WTC11 (cell line): ENCODE measurements around the gene CSTPP1. TPM values are rescaled to one million over a fixed set of nuclear protein-coding genes. Genes with fewer than 3 reads are reported as not detected.

Experiments
- ATAC-seq: fragments of 200-7000 bp; cut with Tn5 transposase; 2 replicates; pipeline ENCODE4 v1.10.0; 2021; ENCODE audit warnings: mild to moderate bottlenecking, moderate library complexity
- CTCF ChIA-PET: fragments of 300-600 bp; sonication (Branson Sonifier 250); formaldehyde crosslinking; loops from one replicate; lab custom pipeline; 2021; ENCODE audit warnings: antibody characterized with exemption; lab: Charles Lee
- POLR2A ChIA-PET: fragments of 350-600 bp; sonication (Branson Sonifier 250); formaldehyde crosslinking; loops from one replicate; lab custom pipeline; 2021; ENCODE audit warnings: antibody characterized with exemption; lab: Charles Lee
- DNase-seq: peaks from one replicate; pipeline ENCODE4 v3.0.0; 2021; ENCODE audit warnings: low spot score
- H3K27ac Mint-ChIP-seq: 2 replicates; pipeline ENCODE4 v1.8.0; 2021; ENCODE audit warnings: mixed read lengths
- H3K27me3 Mint-ChIP-seq: 2 replicates; pipeline ENCODE4 v1.8.0; 2021; ENCODE audit warnings: low read depth, mild to moderate bottlenecking, moderate library complexity, mixed read lengths
- H3K36me3 Mint-ChIP-seq: 2 replicates; pipeline ENCODE4 v1.8.0; 2021; ENCODE audit warnings: mixed read lengths
- H3K4me1 Mint-ChIP-seq: 2 replicates; pipeline ENCODE4 v1.8.0; 2022; ENCODE audit warnings: mixed read lengths
- H3K4me3 Mint-ChIP-seq: 2 replicates; pipeline ENCODE4 v1.8.0; 2021; ENCODE audit warnings: mild to moderate bottlenecking, moderate library complexity, mixed read lengths
- H3K9me3 Mint-ChIP-seq: 2 replicates; pipeline ENCODE4 v1.8.0; 2021; ENCODE audit warnings: mixed read lengths
- FOXK1 ChIP-seq: sonication (generic); formaldehyde crosslinking; IDR thresholded peaks from 2 replicates; pipeline ENCODE4 v1.8.0; 2022; ENCODE audit warnings: mild to moderate bottlenecking, moderate library complexity, missing genetic modification reagents
- FOXP1 ChIP-seq: sonication (generic); formaldehyde crosslinking; IDR thresholded peaks from 2 replicates; pipeline ENCODE4 v1.8.0; 2022; ENCODE audit warnings: missing genetic modification reagents, mild to moderate bottlenecking, moderate library complexity, borderline replicate concordance
- GTF2I ChIP-seq: fragments of 250-450 bp; sonication (Bioruptor Pico); conservative IDR thresholded peaks from 2 replicates; pipeline ENCODE4 v1.4.0; 2021; ENCODE audit warnings: mild to moderate bottlenecking
- IRF2 ChIP-seq: sonication (generic); formaldehyde crosslinking; IDR thresholded peaks from 2 replicates; pipeline ENCODE4 v1.8.0; 2022; ENCODE audit warnings: low read depth, missing genetic modification reagents, borderline replicate concordance
- JUN ChIP-seq: sonication (generic); formaldehyde crosslinking; IDR thresholded peaks from 2 replicates; pipeline ENCODE4 v1.8.0; 2023; ENCODE audit warnings: mild to moderate bottlenecking, missing genetic modification reagents
- MYBL2 ChIP-seq: sonication (generic); formaldehyde crosslinking; IDR thresholded peaks from 2 replicates; pipeline ENCODE4 v1.8.1; 2023; ENCODE audit warnings: mild to moderate bottlenecking, moderate library complexity, missing genetic modification reagents
- NR2C2 ChIP-seq: sonication (generic); formaldehyde crosslinking; IDR thresholded peaks from 2 replicates; pipeline ENCODE4 v1.8.0; 2022; ENCODE audit warnings: mild to moderate bottlenecking, missing genetic modification reagents
- SMAD4 ChIP-seq: sonication (generic); formaldehyde crosslinking; IDR thresholded peaks from 2 replicates; pipeline ENCODE4 v1.8.0; 2022; ENCODE audit warnings: mild to moderate bottlenecking, missing genetic modification reagents
- ZNF416 ChIP-seq: fragments of 250-450 bp; sonication (Bioruptor Pico); IDR thresholded peaks from 2 replicates; pipeline ENCODE4 v1.9.0; 2021; ENCODE audit warnings: mild to moderate bottlenecking, inconsistent platforms
- total RNA-seq: library from RNA; stranded (reverse); gene quantifications from 3 replicates; pipeline ENCODE4 v1.2.3, GENCODE V29; 2021
- TF ChIP-seq, protein P1 (sequence below): fragments of 250-450 bp; sonication (Bioruptor Pico); IDR thresholded peaks from 2 replicates; pipeline ENCODE4 v1.9.0; 2021; ENCODE audit warnings: mild to moderate bottlenecking
- TF ChIP-seq, protein P2 (sequence below): sonication (generic); formaldehyde crosslinking; IDR thresholded peaks from 2 replicates; pipeline ENCODE4 v1.8.0; 2022; ENCODE audit warnings: mild to moderate bottlenecking, missing genetic modification reagents
- TF ChIP-seq, protein P3 (sequence below): sonication (generic); formaldehyde crosslinking; IDR thresholded peaks from 2 replicates; pipeline ENCODE4 v1.8.1; 2023; ENCODE audit warnings: mild to moderate bottlenecking, missing genetic modification reagents, borderline replicate concordance
- TF ChIP-seq, protein P4 (sequence below): sonication (generic); formaldehyde crosslinking; IDR thresholded peaks from 2 replicates; pipeline ENCODE4 v1.8.1; 2023; ENCODE audit warnings: mild to moderate bottlenecking, missing genetic modification reagents
- TF ChIP-seq, protein P5 (sequence below): sonication (generic); formaldehyde crosslinking; IDR thresholded peaks from 2 replicates; pipeline ENCODE4 v1.8.1; 2023; ENCODE audit warnings: mild to moderate bottlenecking, missing genetic modification reagents, moderate library complexity
- TF ChIP-seq, protein P6 (sequence below): sonication (generic); formaldehyde crosslinking; IDR thresholded peaks from 2 replicates; pipeline ENCODE4 v1.8.1; 2022; ENCODE audit warnings: mild to moderate bottlenecking, missing genetic modification reagents, moderate library complexity, borderline replicate concordance
- TF ChIP-seq, protein P7 (sequence below): sonication (generic); formaldehyde crosslinking; IDR thresholded peaks from 2 replicates; pipeline ENCODE4 v1.8.0; 2022; ENCODE audit warnings: mild to moderate bottlenecking, missing genetic modification reagents
- TF ChIP-seq, protein P8 (sequence below): sonication (generic); formaldehyde crosslinking; IDR thresholded peaks from 2 replicates; pipeline ENCODE4 v1.8.1; 2022; ENCODE audit warnings: low read depth, mild to moderate bottlenecking, moderate library complexity, missing genetic modification reagents, borderline replicate concordance
- TF ChIP-seq, protein P9 (sequence below): fragments of 250-450 bp; sonication (Bioruptor Pico); IDR thresholded peaks from 2 replicates; pipeline ENCODE4 v1.9.0; 2021; ENCODE audit warnings: mild to moderate bottlenecking
- TF ChIP-seq, protein P10 (sequence below): sonication (generic); formaldehyde crosslinking; IDR thresholded peaks from 2 replicates; pipeline ENCODE4 v1.8.1; 2022; ENCODE audit warnings: mild to moderate bottlenecking, moderate library complexity, missing genetic modification reagents

The CSTPP1 gene
- total RNA-seq, 1 experiment from 2014 or later = 23.6 TPM

DNA sequence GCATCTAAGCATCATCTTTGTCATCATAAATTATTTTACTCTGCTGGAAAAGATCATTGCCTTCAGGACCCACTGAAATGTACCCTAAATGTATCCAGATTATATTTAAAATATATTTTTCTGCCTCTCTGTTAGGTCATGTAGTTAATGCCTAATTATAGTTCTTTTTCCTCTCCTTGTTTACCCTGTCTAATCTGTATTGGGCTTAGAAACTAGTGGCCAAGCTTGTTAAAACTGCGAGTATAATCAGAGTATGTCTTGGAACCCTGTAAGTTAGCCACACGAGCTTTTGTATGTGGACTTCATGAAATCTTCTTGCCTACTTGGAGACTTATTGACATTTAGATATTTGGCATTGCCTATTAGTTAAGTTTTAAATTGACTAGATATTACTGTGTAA lies 184.5 kb downstream of the CSTPP1 start:
- peaks cover 6% of the 10 kb centered on the region; the same call in 1 of the 2 replicates for H3K36me3 Mint-ChIP-seq
- H3K4me3 Mint-ChIP-seq = no peak overlapping the region
- peaks cover 7% of the 10 kb centered on the region for H3K9me3 Mint-ChIP-seq
- ChIA-PET POLR2A (no interaction called here), CTCF (no interaction called here)
- ATAC-seq (no peak), DNase-seq (no peak)
- no peak overlapping the region for H3K27ac Mint-ChIP-seq
- H3K27me3 Mint-ChIP-seq = no peaks in the 10 kb centered on the region; the same call in 1 of the 2 replicates
- TF ChIP-seq JUN (CRISPR knock-in tag) (no peak), FOXP1 (CRISPR knock-in tag) (no peak), SMAD4 (CRISPR knock-in tag) (no peak), MYBL2 (CRISPR knock-in tag) (no peak), IRF2 (no peak), NR2C2 (no peak)
- TF ChIP-seq, protein P1, sequence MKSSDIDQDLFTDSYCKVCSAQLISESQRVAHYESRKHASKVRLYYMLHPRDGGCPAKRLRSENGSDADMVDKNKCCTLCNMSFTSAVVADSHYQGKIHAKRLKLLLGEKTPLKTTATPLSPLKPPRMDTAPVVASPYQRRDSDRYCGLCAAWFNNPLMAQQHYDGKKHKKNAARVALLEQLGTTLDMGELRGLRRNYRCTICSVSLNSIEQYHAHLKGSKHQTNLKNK (CRISPR knock-in tag) = no peak
- TF ChIP-seq, protein P2, sequence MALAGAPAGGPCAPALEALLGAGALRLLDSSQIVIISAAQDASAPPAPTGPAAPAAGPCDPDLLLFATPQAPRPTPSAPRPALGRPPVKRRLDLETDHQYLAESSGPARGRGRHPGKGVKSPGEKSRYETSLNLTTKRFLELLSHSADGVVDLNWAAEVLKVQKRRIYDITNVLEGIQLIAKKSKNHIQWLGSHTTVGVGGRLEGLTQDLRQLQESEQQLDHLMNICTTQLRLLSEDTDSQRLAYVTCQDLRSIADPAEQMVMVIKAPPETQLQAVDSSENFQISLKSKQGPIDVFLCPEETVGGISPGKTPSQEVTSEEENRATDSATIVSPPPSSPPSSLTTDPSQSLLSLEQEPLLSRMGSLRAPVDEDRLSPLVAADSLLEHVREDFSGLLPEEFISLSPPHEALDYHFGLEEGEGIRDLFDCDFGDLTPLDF (CRISPR knock-in tag) = no peak
- TF ChIP-seq, protein P3, sequence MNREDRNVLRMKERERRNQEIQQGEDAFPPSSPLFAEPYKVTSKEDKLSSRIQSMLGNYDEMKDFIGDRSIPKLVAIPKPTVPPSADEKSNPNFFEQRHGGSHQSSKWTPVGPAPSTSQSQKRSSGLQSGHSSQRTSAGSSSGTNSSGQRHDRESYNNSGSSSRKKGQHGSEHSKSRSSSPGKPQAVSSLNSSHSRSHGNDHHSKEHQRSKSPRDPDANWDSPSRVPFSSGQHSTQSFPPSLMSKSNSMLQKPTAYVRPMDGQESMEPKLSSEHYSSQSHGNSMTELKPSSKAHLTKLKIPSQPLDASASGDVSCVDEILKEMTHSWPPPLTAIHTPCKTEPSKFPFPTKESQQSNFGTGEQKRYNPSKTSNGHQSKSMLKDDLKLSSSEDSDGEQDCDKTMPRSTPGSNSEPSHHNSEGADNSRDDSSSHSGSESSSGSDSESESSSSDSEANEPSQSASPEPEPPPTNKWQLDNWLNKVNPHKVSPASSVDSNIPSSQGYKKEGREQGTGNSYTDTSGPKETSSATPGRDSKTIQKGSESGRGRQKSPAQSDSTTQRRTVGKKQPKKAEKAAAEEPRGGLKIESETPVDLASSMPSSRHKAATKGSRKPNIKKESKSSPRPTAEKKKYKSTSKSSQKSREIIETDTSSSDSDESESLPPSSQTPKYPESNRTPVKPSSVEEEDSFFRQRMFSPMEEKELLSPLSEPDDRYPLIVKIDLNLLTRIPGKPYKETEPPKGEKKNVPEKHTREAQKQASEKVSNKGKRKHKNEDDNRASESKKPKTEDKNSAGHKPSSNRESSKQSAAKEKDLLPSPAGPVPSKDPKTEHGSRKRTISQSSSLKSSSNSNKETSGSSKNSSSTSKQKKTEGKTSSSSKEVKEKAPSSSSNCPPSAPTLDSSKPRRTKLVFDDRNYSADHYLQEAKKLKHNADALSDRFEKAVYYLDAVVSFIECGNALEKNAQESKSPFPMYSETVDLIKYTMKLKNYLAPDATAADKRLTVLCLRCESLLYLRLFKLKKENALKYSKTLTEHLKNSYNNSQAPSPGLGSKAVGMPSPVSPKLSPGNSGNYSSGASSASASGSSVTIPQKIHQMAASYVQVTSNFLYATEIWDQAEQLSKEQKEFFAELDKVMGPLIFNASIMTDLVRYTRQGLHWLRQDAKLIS (CRISPR knock-in tag) = no peak
- TF ChIP-seq, protein P4, sequence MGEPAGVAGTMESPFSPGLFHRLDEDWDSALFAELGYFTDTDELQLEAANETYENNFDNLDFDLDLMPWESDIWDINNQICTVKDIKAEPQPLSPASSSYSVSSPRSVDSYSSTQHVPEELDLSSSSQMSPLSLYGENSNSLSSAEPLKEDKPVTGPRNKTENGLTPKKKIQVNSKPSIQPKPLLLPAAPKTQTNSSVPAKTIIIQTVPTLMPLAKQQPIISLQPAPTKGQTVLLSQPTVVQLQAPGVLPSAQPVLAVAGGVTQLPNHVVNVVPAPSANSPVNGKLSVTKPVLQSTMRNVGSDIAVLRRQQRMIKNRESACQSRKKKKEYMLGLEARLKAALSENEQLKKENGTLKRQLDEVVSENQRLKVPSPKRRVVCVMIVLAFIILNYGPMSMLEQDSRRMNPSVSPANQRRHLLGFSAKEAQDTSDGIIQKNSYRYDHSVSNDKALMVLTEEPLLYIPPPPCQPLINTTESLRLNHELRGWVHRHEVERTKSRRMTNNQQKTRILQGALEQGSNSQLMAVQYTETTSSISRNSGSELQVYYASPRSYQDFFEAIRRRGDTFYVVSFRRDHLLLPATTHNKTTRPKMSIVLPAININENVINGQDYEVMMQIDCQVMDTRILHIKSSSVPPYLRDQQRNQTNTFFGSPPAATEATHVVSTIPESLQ (CRISPR knock-in tag) = no peak
- TF ChIP-seq, protein P5, sequence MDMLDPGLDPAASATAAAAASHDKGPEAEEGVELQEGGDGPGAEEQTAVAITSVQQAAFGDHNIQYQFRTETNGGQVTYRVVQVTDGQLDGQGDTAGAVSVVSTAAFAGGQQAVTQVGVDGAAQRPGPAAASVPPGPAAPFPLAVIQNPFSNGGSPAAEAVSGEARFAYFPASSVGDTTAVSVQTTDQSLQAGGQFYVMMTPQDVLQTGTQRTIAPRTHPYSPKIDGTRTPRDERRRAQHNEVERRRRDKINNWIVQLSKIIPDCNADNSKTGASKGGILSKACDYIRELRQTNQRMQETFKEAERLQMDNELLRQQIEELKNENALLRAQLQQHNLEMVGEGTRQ (CRISPR knock-in tag) = no peak
- TF ChIP-seq, protein P6, sequence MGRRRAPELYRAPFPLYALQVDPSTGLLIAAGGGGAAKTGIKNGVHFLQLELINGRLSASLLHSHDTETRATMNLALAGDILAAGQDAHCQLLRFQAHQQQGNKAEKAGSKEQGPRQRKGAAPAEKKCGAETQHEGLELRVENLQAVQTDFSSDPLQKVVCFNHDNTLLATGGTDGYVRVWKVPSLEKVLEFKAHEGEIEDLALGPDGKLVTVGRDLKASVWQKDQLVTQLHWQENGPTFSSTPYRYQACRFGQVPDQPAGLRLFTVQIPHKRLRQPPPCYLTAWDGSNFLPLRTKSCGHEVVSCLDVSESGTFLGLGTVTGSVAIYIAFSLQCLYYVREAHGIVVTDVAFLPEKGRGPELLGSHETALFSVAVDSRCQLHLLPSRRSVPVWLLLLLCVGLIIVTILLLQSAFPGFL (CRISPR knock-in tag) = no peak
- TF ChIP-seq, protein P7, sequence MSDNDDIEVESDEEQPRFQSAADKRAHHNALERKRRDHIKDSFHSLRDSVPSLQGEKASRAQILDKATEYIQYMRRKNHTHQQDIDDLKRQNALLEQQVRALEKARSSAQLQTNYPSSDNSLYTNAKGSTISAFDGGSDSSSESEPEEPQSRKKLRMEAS (CRISPR knock-in tag) = no peak
- peaks cover 19% of the 10 kb centered on the region for H3K4me1 Mint-ChIP-seq

DNA sequence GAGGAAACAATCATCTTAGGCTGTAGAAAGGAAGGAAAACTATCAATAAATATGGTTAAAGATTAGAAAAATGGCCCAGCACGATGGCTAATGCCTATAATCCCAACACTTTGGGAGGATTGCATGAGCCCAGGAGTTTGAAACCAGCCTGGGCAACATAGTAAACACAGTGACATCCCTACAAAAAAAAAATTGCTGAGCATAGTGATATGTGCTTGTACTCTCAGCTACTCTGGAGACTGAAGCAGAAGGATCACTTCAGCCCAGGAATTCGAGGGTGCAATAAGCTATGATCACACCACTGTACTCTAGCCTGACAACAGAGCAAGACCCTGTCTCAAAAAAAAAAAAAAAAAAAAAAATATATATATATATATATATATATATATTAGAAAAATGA lies 185.2 kb downstream of the CSTPP1 start:
- peaks cover 7% of the 10 kb centered on the region for H3K9me3 Mint-ChIP-seq
- DNase-seq (no peak), ATAC-seq (no peak)
- H3K4me3 Mint-ChIP-seq = no peak overlapping the region
- H3K27me3 Mint-ChIP-seq = no peaks in the 10 kb centered on the region; the same call in 1 of the 2 replicates
- CTCF ChIA-PET = no interaction called here
- no peak overlapping the region for H3K27ac Mint-ChIP-seq
- H3K4me1 Mint-ChIP-seq = peaks cover 19% of the 10 kb centered on the region
- H3K36me3 Mint-ChIP-seq = peaks cover 6% of the 10 kb centered on the region; the same call in 1 of the 2 replicates
- POLR2A ChIA-PET = no interaction called here
- TF ChIP-seq, protein P8, sequence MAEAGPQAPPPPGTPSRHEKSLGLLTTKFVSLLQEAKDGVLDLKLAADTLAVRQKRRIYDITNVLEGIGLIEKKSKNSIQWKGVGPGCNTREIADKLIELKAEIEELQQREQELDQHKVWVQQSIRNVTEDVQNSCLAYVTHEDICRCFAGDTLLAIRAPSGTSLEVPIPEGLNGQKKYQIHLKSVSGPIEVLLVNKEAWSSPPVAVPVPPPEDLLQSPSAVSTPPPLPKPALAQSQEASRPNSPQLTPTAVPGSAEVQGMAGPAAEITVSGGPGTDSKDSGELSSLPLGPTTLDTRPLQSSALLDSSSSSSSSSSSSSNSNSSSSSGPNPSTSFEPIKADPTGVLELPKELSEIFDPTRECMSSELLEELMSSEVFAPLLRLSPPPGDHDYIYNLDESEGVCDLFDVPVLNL (CRISPR knock-in tag) = no peak
- TF ChIP-seq ZNF416 (CRISPR knock-in tag) (no peak), GTF2I (CRISPR knock-in tag) (no peak), FOXK1 (CRISPR knock-in tag) (no peak)
- TF ChIP-seq, protein P9, sequence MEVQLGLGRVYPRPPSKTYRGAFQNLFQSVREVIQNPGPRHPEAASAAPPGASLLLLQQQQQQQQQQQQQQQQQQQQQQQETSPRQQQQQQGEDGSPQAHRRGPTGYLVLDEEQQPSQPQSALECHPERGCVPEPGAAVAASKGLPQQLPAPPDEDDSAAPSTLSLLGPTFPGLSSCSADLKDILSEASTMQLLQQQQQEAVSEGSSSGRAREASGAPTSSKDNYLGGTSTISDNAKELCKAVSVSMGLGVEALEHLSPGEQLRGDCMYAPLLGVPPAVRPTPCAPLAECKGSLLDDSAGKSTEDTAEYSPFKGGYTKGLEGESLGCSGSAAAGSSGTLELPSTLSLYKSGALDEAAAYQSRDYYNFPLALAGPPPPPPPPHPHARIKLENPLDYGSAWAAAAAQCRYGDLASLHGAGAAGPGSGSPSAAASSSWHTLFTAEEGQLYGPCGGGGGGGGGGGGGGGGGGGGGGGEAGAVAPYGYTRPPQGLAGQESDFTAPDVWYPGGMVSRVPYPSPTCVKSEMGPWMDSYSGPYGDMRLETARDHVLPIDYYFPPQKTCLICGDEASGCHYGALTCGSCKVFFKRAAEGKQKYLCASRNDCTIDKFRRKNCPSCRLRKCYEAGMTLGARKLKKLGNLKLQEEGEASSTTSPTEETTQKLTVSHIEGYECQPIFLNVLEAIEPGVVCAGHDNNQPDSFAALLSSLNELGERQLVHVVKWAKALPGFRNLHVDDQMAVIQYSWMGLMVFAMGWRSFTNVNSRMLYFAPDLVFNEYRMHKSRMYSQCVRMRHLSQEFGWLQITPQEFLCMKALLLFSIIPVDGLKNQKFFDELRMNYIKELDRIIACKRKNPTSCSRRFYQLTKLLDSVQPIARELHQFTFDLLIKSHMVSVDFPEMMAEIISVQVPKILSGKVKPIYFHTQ (CRISPR knock-in tag) = no peak
- TF ChIP-seq, protein P10, sequence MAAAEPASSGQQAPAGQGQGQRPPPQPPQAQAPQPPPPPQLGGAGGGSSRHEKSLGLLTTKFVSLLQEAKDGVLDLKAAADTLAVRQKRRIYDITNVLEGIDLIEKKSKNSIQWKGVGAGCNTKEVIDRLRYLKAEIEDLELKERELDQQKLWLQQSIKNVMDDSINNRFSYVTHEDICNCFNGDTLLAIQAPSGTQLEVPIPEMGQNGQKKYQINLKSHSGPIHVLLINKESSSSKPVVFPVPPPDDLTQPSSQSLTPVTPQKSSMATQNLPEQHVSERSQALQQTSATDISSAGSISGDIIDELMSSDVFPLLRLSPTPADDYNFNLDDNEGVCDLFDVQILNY = no peak
